ENCODE data around the gene CCL5.

Gene CCL5

DNA sequence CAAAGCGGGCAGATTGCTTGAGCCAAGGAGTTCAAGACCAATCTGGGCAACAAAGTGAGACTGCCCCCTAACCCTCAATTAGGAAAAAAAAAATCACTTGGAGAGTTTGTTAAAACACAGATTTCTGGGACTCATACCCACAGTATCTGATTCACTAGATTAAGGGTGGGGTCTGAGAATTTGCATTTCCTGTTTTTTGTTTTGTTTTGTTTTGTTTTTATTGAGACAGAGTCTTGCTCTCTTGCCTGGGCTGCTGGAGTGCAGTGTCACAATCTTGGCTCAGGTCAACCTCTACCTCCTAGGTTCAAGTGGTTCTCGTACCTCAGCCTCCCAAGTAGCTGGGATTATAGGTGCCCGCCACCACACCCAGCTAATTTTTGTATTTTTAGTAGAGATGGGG, 12.6 kb downstream of the CCL5 start:
- DNase-seq (ENCODE audit: low read depth) = no peak

DNA sequence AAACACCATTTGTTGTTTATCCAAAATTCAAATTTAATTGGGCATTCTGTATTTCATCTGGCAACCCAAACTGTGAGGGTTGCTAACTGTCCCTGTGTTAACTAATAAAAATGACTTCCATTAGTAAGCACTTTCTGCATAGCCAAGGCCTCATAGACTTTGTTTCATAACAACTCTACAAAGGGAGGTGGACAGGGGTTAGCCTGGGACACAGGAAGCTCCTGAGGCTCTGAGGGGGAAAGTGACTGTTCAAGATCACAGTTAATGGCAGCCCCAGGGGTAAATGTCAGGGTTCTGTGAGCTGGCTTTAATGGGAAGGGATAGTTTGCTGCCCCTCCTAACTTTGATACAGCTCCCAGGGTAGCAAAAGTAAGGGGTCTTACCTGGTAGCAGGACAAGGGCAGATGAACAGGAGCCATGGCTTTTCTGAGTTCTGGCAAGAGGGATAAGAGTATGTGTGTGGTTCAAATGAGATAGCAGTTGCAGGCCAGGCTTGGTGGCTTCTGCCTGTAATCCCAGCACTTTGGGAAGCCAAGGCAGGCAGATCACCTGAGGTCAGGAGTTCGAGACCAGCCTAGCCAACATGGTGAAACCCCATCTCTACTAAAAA, 13.7 kb downstream of the CCL5 start:
- DNase-seq (ENCODE audit: low read depth) = peak; percentile 56

DNA sequence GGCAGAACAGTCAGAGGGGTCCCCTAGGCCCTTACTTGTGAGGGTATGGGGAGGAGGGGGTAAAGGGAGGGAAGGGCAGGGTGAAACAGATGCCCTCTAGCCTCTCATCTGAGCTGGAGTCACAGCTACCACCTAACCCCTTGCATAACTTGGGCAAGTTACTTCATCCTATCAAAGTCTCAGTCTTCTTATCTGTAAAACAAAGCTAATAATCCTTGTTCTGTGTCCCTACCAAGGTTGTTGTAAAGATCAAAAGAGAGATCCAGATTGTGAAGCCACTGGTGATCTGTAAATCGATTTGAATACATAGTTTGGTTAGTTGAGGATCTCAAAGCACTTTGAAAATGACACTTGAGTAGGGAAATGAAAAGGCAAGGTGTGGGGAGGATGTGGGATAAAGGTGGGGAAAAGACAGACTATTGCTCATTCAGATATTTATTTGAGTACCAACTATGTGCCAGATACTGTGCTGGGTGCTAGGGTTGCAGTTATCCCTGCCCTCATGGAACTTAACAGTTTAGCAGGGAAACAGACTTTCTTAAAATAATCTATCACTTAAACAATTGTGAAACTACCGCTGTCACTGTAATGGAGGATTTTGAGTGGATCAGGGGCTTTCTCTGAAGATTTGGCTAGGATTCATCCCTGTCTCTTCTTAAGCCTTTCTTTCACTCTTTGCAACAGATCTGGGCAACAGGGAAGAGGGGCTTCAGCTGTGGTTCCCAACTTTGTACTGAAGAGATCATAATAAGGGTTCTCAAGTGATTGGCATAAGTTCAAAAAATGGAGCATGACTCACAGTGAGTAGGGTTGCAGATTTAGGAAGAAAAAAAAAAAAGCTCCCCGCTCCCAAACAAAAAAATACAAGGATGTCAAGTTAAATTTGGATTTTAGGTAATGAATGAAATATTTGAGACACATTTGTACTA, 14.5 kb downstream of the CCL5 start:
- DNase-seq (ENCODE audit: low read depth) = peak; percentile 66

DNA sequence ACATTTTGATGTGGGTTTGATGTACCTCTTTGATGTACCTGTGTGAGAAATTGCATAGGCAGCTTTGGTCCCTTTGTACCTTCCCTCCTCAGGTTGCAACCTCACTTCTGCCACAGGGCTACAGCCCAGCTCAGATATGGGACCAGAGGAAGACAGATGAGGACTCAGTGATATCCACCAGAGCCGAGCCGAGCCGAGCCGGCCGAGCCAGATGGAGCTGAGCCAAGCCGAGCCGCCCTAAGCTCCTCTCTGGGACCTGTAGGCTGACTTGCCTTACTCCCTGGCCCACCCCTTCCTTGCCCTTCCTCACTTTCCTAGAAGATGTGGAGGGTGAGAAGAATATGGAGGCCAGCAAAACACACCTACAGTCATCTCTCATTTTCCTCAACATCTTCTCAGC, 15.3 kb downstream of the CCL5 start:
- no peak for DNase-seq (ENCODE audit: low read depth)

DNA sequence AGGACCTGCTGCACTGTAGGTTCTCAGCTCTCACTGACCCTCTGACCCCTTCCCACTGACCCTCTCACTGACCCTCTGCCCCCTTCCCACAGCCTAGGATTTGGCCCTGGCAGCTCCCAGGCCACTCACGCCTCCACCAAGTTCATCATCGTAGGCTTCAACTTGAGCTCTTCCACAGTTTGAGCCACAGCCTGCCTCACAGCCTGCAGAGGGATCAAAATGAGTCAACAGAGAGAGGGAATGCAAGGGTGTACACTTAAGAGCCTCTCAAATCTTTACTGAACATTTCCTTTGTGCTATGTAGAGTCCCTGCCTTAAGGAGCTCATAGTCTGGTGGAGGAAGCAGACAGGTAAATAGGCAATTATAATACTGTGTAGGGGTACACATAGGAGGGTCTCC, 23.6 kb downstream of the CCL5 start:
- peak; percentile 23 for DNase-seq (ENCODE audit: low read depth)

DNA sequence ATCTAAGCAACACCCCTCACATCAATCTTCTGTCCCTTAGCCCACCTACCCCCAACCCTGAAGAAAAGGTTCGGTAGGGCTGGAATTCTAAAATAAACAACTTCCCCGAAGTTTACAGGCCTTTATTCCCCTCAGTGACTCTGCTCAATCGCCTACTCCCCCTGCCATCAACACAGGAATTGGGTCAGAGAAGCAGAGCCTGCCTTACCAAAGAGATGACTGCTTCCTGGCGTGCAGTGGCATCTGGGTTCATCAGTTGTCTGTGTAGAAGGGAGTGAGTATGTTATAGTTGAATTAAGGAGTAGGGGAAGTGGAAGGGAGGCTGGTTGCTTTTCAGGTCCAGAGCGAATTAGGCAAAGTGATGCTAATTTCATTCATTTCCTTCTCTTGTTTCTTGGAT, 24.2 kb downstream of the CCL5 start:
- DNase-seq (ENCODE audit: low read depth) = no peak

DNA sequence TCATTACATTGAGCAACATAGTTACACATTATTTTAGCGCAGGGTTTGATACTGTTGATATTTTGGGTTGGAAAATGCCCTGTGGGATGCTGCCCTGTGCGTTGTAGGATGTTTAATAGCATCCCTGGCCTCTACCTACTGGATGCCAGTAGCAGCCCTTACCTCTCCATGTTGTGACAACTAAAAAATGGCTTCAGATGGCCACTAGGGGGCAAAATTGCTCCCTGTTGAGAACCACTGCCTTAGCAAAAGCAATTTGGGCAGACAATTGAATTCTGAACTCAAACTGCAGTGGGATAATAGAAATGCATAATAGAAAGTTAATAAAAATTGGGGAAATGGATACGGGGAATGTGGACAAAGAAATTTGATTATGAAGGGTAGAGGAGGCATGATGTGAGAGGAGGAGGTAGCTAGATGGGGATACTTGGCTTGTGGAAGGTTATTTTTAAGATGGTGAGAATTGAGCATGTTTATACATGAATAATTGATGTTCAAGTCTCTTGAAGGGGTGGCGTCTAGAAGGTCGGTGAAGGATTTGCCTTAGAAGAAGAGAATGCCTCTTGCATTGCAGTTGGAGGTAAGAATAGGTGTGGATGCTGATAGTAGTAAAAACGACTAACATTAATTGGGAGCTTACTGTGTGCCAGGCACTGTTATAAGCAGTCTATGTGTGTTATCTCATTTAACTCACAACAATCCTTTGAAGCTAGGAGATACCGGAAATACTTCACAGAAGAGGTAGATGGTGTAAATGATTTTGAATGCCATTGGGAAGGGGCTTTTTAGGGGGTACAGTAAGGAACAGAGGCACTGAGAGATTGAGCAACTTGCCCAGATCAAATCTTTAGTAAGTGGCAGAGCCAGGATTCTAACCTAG, 30.5 kb downstream of the CCL5 start:
- DNase-seq (ENCODE audit: low read depth) = peak; percentile 77

DNA sequence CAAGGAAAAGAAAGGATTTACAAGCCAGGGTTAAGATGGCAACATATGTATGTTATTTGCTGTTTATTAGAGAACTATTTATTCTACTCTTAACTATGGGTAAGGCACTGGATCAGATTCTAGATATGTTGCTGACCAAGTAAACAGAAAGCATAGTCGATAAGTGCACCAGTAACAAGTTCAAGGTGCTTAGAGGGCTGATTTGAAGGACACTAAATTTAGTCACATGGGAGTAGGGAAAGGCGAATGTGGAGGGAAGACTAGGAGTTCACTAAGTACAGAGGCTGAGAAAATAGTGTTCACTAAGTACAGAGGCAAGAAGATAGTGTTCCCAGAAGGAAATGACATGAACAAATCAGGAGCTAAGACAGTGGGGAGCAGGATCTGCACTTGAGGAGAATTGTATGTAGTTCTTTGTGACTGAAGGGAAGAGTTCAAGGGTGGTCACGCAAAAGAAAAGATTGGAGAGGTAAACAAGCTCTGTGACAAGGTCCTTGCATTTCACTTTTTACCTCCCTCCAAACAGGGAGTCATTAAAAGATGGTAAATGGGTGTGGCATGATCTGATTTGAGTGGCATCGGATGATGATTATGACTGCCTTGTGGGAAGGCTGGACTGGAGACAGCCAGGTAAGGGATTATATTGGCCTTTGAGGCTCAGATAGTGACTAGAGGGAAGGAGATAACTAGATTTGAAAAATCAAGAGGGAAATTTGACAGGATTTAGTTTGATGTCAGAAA, 32.4 kb downstream of the CCL5 start:
- DNase-seq (ENCODE audit: low read depth) = no peak

DNA sequence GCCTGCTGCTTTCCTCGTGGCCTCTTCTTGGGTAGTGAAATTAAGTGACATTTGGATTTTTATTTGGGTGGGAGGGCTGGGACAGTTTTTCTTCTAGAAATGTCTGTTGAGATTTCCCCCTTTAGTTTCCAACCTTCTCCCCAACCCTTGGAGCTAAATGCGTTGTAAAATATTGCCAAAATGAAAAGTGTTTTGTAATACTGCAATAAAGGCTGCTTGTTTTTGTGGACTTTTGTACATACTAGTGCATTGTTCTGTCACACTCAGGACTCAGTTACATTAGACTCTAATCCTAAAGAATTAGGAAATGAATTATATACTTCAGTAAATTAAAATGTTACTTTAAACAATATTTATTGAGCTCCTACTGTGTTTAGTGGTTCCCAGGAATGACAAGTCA, 33.2 kb downstream of the CCL5 start:
- no peak for DNase-seq (ENCODE audit: low read depth)

DNA sequence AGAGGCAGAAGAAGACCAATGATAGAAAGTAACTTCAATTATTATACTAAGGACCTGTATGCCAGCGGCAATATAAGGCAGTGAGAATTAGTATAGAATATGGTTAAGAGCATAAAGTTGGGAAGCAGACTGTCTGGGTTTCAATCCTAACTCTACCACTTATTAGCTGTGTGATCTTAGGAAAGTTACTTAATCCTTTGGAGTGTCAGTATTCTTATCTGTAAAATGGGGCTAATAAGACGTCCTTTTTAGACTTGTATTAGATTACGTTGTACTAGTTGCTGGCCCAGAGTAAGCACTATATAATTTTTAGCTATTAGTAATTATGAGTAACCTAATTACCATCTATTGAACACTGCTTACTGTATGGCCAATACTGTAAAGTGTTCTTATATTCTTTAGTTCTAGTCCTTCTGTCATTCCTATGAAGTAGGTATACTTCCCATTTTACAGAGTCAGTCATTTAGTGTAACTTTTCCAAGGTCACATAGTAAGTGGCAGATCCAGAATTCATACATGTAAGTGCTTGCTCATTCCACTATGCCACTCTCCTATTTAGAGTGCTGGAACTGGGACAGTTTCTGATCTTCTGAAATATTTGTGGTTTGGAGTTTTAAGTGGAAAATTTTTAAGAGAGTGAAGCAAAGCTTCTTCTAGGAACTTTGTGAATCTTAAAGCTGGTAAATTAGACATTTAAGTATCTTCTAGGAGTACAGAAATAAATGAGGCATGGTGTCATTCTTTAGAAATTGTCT, 33.9 kb downstream of the CCL5 start:
- peak; percentile 49 for DNase-seq (ENCODE audit: low read depth)

DNA sequence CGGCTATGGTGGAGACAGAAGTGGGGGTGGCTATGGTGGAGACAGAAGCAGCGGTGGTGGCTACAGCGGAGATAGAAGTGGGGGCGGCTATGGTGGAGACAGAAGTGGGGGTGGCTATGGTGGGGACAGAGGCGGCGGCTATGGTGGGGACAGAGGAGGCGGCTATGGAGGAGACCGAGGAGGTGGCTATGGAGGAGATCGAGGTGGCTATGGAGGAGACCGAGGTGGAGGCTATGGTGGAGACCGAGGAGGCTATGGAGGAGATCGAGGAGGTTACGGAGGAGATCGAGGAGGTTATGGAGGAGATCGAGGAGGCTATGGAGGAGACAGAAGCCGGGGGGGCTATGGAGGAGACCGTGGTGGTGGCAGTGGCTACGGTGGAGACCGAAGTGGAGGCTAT, 35.6 kb downstream of the CCL5 start:
- no peak for DNase-seq (ENCODE audit: low read depth)

DNA sequence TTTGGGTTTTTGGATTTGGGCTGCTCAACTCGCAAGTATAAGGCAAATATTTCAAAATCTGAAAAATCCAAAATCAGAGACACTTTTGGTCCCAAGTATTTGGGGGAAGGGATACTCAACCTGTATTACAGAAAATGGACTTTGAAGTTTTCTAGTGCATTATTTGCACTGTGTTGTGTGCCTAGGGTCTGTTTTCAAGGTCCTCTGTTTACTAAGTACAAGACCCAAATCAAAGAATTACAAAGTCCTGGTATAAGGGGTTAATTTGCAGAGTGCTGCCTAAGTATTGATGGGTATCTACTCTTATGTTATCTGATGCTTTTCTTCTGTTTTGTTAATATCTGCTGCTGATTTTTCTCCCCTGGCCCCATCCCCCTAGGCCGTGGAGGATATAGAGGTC, 36.5 kb downstream of the CCL5 start:
- no peak for DNase-seq (ENCODE audit: low read depth)

DNA sequence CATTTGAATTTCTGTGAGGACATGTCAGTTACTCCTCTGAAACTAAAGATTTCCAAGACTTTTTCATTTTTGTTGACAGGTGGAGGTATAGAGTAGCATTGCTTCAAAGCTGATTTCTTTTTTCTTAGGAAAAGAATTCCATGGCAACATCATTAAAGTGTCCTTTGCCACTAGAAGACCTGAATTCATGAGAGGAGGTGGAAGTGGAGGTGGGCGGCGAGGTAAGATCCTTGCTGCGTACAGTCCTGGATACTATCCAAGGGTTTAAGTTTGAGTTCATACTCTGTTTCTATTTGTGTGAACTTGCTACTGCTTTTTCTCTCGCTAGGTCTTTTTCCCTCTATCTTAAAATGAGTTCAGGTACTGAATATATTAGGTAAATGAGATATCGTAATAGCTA, 37.9 kb downstream of the CCL5 start:
- DNase-seq (ENCODE audit: low read depth) = no peak

DNA sequence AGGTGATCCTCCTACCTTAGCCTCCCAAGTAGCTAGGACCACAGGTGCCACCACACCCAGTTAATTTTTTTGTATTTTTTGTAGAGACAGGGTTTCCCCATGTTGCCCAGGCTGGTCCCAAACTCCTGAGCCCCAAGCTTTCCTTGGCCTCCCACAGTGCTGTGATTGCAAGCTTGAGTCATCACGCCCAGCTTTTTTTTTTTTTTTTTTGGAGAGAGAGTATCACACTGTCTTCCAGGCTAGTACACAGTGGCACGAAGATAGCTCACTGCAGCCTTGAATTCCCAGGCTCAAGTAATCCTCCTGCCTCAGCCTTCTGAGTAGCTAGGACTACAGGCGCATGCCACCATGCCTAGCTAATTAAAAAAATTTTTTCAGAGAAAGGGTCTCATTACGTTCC, 38.7 kb downstream of the CCL5 start:
- DNase-seq (ENCODE audit: low read depth) = peak; percentile 73

DNA sequence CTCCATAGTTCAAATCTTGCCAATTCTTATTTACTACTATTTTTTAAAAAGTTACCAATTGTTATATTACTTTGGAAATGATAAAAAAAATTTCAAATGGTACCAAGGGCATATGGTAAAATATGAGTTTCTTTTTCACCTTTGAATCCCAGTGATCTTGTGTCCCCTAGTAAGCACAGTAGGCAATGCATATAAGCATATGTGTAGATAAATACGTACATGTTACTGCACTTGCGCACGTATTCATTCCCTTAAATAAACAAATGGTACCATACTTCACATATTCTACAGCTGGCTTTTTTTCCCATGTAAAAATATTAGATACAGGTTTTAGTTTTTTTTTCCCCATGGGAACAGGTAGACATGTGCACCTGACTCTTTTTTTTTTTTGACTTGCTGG, 39.1 kb downstream of the CCL5 start:
- DNase-seq (ENCODE audit: low read depth) = no peak

DNA sequence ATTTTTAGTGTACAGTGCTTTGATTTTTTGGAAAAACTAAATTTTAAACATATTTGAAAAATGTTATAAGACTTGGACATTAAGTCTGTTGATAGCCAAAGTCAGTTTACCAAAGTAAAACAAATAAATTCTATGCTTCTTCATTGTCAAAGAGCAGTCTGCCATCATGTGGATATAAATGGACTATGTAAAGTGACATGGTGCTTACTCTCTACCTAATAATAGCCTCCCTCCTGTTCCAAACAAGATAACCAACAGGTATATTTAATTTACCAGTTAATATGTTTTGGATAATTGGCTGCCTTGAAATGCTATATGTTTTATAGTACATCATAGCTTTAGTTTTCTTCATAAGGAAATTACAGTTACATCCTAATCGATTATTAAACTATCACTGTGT, 55.0 kb downstream of the CCL5 start:
- no peak for DNase-seq (ENCODE audit: low read depth)

Measured in iris pigment epithelial cell (primary cell).